ENCODE results near the gene C1orf232. TPM values are rescaled to one million over a fixed set of nuclear protein-coding genes. Genes with fewer than 3 reads are reported as not detected.

Gene C1orf232
- total RNA-seq, 1 experiment from 2014 or later: not detected

DNA sequence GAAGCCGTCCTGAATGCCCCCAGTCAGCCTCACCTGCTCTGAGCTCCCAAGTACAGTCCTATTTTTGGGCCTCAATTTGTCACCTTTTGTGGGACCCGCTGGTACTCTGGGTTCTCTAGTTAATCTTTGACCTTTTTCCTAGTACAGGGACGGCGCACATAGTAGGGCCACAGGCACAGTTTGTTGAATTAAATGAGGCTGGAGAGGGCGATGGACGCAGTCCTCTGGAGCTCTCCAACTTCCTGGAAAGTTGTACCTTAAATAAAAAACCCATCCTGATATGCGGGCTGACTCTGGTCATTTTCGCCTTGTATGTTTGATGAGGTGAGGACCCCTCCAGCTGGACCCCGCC lies 5.1 kb downstream of the C1orf232 start:
- ChIA-PET CTCF (interaction anchor here (0.9 kb wide), 1 partner anchor 127 kb away, joined by 3 read pairs; no protein-coding TSS in a partner anchor), RAD21 (ENCODE audit: low non-redundant PET in 1 of 2, low total read pairs in 2 of 2, uncharacterized antibody in 2 of 2, unreplicated experiment in 2 of 2) (no interaction called here), POLR2A (no interaction called here)
- H3K27me3 ChIP-seq (ENCODE audit: insufficient read depth, low read length): no peaks in the 10 kb centered on the region
- peaks cover 11 to 40% of the 10 kb centered on the region in 2 experiments for H3K4me1 ChIP-seq (ENCODE audit: control insufficient read depth in 1 of 2, insufficient read depth in 2 of 2, low read length in 2 of 2)
- H3K4me2 ChIP-seq (ENCODE audit: low read length): peak overlapping the region; percentile 90
- H4K20me1 ChIP-seq (ENCODE audit: insufficient read depth): no peaks in the 10 kb centered on the region
- H2AFZ ChIP-seq (ENCODE audit: low read depth, low read length, poor library complexity, severe bottlenecking): peak overlapping the region; percentile 59
- ATAC-seq: no peak
- intact Hi-C loops (cut with micrococcal nuclease): no loop called here
- BruUV-seq (replicated peaks): no TSS peak
- H3K36me3 ChIP-seq (ENCODE audit: control insufficient read depth in 1 of 2, insufficient read depth in 2 of 2, low read length in 2 of 2): no peaks in the 10 kb centered on the region
- peak overlapping the region; percentile 60 for H3K9ac ChIP-seq (ENCODE audit: low read length)
- no peaks in the 10 kb centered on the region for H3K9me2 ChIP-seq (ENCODE audit: insufficient read depth)
- no peak for TF ChIP-seq POLR2AphosphoS5 (IDR thresholded peaks at IDR 0.05; ENCODE audit: low read depth, low read length)
- TF ChIP-seq, protein P1, sequence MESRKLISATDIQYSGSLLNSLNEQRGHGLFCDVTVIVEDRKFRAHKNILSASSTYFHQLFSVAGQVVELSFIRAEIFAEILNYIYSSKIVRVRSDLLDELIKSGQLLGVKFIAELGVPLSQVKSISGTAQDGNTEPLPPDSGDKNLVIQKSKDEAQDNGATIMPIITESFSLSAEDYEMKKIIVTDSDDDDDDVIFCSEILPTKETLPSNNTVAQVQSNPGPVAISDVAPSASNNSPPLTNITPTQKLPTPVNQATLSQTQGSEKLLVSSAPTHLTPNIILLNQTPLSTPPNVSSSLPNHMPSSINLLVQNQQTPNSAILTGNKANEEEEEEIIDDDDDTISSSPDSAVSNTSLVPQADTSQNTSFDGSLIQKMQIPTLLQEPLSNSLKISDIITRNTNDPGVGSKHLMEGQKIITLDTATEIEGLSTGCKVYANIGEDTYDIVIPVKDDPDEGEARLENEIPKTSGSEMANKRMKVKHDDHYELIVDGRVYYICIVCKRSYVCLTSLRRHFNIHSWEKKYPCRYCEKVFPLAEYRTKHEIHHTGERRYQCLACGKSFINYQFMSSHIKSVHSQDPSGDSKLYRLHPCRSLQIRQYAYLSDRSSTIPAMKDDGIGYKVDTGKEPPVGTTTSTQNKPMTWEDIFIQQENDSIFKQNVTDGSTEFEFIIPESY (IDR thresholded peaks at IDR 0.05; ENCODE audit: extremely low read depth, insufficient replicate concordance, low read length): no peak
- no peak for TF ChIP-seq POLR2A (IDR thresholded peaks at IDR 0.05; ENCODE audit: borderline replicate concordance, extremely low read depth, insufficient read depth, insufficient read length)
- TF ChIP-seq CEBPB (IDR thresholded peaks at IDR 0.05; ENCODE audit: low read depth): no peak
- no peak for TF ChIP-seq TCF7L2 (IDR thresholded peaks at IDR 0.05; ENCODE audit: borderline replicate concordance, extremely low read depth, insufficient read depth, insufficient read length)
- TF ChIP-seq, protein P2, sequence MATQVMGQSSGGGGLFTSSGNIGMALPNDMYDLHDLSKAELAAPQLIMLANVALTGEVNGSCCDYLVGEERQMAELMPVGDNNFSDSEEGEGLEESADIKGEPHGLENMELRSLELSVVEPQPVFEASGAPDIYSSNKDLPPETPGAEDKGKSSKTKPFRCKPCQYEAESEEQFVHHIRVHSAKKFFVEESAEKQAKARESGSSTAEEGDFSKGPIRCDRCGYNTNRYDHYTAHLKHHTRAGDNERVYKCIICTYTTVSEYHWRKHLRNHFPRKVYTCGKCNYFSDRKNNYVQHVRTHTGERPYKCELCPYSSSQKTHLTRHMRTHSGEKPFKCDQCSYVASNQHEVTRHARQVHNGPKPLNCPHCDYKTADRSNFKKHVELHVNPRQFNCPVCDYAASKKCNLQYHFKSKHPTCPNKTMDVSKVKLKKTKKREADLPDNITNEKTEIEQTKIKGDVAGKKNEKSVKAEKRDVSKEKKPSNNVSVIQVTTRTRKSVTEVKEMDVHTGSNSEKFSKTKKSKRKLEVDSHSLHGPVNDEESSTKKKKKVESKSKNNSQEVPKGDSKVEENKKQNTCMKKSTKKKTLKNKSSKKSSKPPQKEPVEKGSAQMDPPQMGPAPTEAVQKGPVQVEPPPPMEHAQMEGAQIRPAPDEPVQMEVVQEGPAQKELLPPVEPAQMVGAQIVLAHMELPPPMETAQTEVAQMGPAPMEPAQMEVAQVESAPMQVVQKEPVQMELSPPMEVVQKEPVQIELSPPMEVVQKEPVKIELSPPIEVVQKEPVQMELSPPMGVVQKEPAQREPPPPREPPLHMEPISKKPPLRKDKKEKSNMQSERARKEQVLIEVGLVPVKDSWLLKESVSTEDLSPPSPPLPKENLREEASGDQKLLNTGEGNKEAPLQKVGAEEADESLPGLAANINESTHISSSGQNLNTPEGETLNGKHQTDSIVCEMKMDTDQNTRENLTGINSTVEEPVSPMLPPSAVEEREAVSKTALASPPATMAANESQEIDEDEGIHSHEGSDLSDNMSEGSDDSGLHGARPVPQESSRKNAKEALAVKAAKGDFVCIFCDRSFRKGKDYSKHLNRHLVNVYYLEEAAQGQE (IDR thresholded peaks at IDR 0.05; ENCODE audit: low read depth): no peak
- TF ChIP-seq SRF (IDR thresholded peaks at IDR 0.05; ENCODE audit: low read depth): no peak
- TF ChIP-seq YY1 (IDR thresholded peaks at IDR 0.05; ENCODE audit: extremely low read depth, insufficient replicate concordance, low read depth, low read length): no peak
- TF ChIP-seq, protein P3, sequence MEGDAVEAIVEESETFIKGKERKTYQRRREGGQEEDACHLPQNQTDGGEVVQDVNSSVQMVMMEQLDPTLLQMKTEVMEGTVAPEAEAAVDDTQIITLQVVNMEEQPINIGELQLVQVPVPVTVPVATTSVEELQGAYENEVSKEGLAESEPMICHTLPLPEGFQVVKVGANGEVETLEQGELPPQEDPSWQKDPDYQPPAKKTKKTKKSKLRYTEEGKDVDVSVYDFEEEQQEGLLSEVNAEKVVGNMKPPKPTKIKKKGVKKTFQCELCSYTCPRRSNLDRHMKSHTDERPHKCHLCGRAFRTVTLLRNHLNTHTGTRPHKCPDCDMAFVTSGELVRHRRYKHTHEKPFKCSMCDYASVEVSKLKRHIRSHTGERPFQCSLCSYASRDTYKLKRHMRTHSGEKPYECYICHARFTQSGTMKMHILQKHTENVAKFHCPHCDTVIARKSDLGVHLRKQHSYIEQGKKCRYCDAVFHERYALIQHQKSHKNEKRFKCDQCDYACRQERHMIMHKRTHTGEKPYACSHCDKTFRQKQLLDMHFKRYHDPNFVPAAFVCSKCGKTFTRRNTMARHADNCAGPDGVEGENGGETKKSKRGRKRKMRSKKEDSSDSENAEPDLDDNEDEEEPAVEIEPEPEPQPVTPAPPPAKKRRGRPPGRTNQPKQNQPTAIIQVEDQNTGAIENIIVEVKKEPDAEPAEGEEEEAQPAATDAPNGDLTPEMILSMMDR (IDR thresholded peaks at IDR 0.05 in 2 of 3, conservative IDR thresholded peaks at IDR 0.05 in 1 of 3; ENCODE audit: borderline replicate concordance in 1 of 3, insufficient read depth in 1 of 3, low read depth in 2 of 3, low read length in 2 of 3): no peak
- no peak for TF ChIP-seq RAD21 (IDR thresholded peaks at IDR 0.05; ENCODE audit: low read depth)
- TF ChIP-seq, protein P4, sequence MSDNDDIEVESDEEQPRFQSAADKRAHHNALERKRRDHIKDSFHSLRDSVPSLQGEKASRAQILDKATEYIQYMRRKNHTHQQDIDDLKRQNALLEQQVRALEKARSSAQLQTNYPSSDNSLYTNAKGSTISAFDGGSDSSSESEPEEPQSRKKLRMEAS (IDR thresholded peaks at IDR 0.05): no peak
- no peak for TF ChIP-seq EZH2phosphoT487 (IDR thresholded peaks at IDR 0.05; ENCODE audit: borderline replicate concordance)
- no peak for TF ChIP-seq ELF1 (IDR thresholded peaks at IDR 0.05; ENCODE audit: borderline replicate concordance, low read depth)
- TF ChIP-seq JUND (IDR thresholded peaks at IDR 0.05): no peak
- TF ChIP-seq FOSL1 (IDR thresholded peaks at IDR 0.05; ENCODE audit: low read depth): no peak
- TF ChIP-seq SIN3A (IDR thresholded peaks at IDR 0.05; ENCODE audit: low read depth): no peak
- no peak for TF ChIP-seq ZFX (IDR thresholded peaks at IDR 0.05)
- TF ChIP-seq ZNF274 (IDR thresholded peaks at IDR 0.05; ENCODE audit: low read depth, low read length): no peak
- H3K79me2 ChIP-seq (ENCODE audit: insufficient read depth, low read length): no peaks in the 10 kb centered on the region
- H3K27ac ChIP-seq (ENCODE audit: low read depth, low read length): no peak overlapping the region; the same call in 1 of the 2 replicates
- H3K9me3 ChIP-seq (ENCODE audit: control insufficient read depth in 1 of 2, insufficient read depth in 1 of 2, low read depth in 1 of 2, low read length in 2 of 2): no peaks in the 10 kb centered on the region
- H3K4me3 ChIP-seq (replicated peaks in 1 of 2; ENCODE audit: low read depth in 1 of 2, low read length in 2 of 2): peak overlapping the region; percentile 21 to 54; a peak in 3 of 4 replicates
- no peak for DNase-seq (ENCODE audit: low read depth, low spot score)
